ENCODE data around the gene PPL. TPM values are rescaled to one million over a fixed set of nuclear protein-coding genes. Genes with fewer than 3 reads are reported as not detected.
"Not testable (repeated sequence)": the region's sequence is repeated elsewhere in the genome, so short reads cannot be mapped to it uniquely, and the experiment has no call there.

PPL gene
- total RNA-seq, 1 donor = 27.1 TPM

DNA sequence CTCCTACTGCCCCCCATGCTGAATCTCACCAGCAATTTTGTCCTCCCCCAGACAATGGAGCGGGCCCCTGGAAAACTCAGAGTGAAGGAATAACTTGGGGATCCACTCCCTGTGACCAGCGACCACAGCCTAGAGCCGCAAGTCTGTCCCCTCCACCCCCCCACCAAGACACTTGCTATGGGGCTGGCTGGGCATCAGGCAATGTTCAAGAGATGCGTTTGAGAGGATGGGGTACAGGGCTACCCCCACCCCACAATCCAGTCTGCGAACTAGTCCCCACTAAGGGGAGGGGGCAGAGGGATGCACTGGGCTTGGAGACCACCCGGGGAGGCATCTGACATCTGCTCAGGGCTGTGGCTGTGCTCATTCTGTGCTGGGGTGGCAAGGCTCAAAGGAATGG, 2.4 kb downstream of the PPL start:
- Histone ChIP-seq H3K27me3 (ENCODE audit: insufficient read depth, low read length) (peaks cover 65% of the 10 kb centered on the region), H3K36me3 (ENCODE audit: insufficient read depth, low read length) (no peaks in the 10 kb centered on the region), H3K4me3 (ENCODE audit: insufficient read depth, low read length) (no peak overlapping the region), H3K79me2 (ENCODE audit: insufficient read depth, low read length) (no peaks in the 10 kb centered on the region), H2AFZ (ENCODE audit: low read length) (no peak overlapping the region), H3K27ac (ENCODE audit: low read depth, low read length) (no peak overlapping the region), H3K9me3 (ENCODE audit: low read depth, low read length) (no peaks in the 10 kb centered on the region), H4K20me1 (ENCODE audit: insufficient read depth, low read length) (no peaks in the 10 kb centered on the region), H3K4me1 (ENCODE audit: insufficient read depth, low read length) (peaks cover 18% of the 10 kb centered on the region), H3K4me2 (ENCODE audit: insufficient read depth, low read length) (no peak overlapping the region)
- peak; percentile 29 for DNase-seq (ENCODE audit: insufficient read length, low spot score, missing footprints)
- TF ChIP-seq, protein P1, sequence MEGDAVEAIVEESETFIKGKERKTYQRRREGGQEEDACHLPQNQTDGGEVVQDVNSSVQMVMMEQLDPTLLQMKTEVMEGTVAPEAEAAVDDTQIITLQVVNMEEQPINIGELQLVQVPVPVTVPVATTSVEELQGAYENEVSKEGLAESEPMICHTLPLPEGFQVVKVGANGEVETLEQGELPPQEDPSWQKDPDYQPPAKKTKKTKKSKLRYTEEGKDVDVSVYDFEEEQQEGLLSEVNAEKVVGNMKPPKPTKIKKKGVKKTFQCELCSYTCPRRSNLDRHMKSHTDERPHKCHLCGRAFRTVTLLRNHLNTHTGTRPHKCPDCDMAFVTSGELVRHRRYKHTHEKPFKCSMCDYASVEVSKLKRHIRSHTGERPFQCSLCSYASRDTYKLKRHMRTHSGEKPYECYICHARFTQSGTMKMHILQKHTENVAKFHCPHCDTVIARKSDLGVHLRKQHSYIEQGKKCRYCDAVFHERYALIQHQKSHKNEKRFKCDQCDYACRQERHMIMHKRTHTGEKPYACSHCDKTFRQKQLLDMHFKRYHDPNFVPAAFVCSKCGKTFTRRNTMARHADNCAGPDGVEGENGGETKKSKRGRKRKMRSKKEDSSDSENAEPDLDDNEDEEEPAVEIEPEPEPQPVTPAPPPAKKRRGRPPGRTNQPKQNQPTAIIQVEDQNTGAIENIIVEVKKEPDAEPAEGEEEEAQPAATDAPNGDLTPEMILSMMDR (IDR thresholded peaks at IDR 0.05; ENCODE audit: extremely low read depth, low read depth, low read length) = no peak

DNA sequence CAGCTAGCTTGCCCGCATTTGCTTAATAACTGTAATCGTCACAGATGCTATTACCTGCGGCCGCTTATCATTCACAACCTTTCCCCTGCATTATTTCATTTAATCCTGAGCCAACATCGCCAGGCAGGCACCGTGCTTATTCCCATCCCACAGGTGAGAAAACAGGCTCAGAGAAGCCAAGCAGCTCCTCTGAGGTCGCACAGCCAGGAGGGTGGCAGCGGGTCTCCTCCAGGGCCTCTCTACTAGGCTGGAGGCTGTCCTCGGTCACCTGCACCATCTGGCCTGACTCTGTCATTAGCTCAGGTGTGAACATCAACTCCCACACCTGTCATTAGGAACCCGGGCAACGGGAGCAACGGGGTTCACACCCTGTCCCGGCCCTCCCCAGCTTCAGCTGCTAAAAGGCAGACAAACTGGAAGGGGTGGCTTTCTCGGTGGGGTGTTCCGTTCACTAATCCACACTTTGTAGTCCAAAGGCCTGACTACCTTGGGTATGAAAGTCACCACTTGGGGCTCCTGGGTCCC, 3.0 kb downstream of the PPL start:
- Histone ChIP-seq H3K4me2 (ENCODE audit: insufficient read depth, low read length) (no peak overlapping the region), H3K9me3 (ENCODE audit: low read depth, low read length) (no peaks in the 10 kb centered on the region), H4K20me1 (ENCODE audit: insufficient read depth, low read length) (no peaks in the 10 kb centered on the region), H3K4me1 (ENCODE audit: insufficient read depth, low read length) (peaks cover 18% of the 10 kb centered on the region), H3K4me3 (ENCODE audit: insufficient read depth, low read length) (no peak overlapping the region), H3K36me3 (ENCODE audit: insufficient read depth, low read length) (no peaks in the 10 kb centered on the region), H3K79me2 (ENCODE audit: insufficient read depth, low read length) (no peaks in the 10 kb centered on the region), H2AFZ (ENCODE audit: low read length) (no peak overlapping the region), H3K27me3 (ENCODE audit: insufficient read depth, low read length) (peaks cover 65% of the 10 kb centered on the region), H3K27ac (ENCODE audit: low read depth, low read length) (no peak overlapping the region)
- TF ChIP-seq, protein P1 (IDR thresholded peaks at IDR 0.05; ENCODE audit: extremely low read depth, low read depth, low read length) = no peak
- DNase-seq (ENCODE audit: insufficient read length, low spot score, missing footprints) = no peak

DNA sequence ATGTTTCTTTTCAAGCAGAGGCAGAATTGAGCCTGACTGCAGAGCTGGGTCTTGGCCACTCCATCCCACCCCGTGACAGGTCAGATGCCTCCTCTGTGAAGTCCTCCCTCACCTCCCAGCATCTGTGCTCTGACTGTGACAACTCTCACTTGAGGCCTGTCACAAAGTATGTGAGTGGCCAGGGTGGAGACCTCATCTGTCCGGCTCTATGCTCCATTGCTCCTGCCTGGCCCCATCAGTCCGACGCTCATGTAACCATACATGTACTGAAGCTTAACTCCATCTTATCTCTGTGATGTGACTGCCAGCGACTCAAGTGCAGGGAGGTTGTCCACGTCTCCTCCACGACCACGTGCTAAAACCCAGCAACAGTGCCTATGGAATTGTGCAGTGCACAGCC, 3.5 kb downstream of the PPL start:
- H2AFZ ChIP-seq (ENCODE audit: low read length) = no peak overlapping the region
- no peak overlapping the region for H3K27ac ChIP-seq (ENCODE audit: low read depth, low read length)
- no peak overlapping the region for H3K4me2 ChIP-seq (ENCODE audit: insufficient read depth, low read length)
- H3K4me3 ChIP-seq (ENCODE audit: insufficient read depth, low read length) = no peak overlapping the region
- TF ChIP-seq, protein P1 (IDR thresholded peaks at IDR 0.05; ENCODE audit: extremely low read depth, low read depth, low read length) = no peak
- no peaks in the 10 kb centered on the region for H3K9me3 ChIP-seq (ENCODE audit: low read depth, low read length)
- peaks cover 18% of the 10 kb centered on the region for H3K4me1 ChIP-seq (ENCODE audit: insufficient read depth, low read length)
- DNase-seq (ENCODE audit: insufficient read length, low spot score, missing footprints) = no peak
- no peaks in the 10 kb centered on the region for H4K20me1 ChIP-seq (ENCODE audit: insufficient read depth, low read length)
- H3K27me3 ChIP-seq (ENCODE audit: insufficient read depth, low read length) = peaks cover 62% of the 10 kb centered on the region
- no peaks in the 10 kb centered on the region for H3K36me3 ChIP-seq (ENCODE audit: insufficient read depth, low read length)
- no peaks in the 10 kb centered on the region for H3K79me2 ChIP-seq (ENCODE audit: insufficient read depth, low read length)

DNA sequence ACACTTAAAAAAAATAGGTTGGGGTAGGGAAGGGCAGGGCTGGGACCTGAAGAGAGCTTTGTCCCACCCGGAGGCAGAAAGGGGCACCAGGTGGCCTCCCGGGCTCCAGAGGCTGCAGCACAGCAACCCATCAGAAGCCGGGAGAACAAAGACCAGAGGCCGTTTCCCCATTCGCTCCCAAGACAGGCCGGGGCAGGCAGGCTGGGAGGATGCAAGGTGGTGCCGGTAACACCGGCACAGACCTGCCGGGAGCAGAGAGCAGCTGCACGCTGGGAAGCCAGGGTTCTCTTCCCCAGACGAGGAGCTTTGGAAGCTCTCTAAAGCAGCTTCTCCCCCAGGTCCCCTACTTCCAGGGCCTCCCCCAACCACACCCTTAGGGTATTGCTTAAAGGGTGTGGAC, 5.6 kb downstream of the PPL start:
- no peak overlapping the region for H3K4me2 ChIP-seq (ENCODE audit: insufficient read depth, low read length)
- peaks cover 6% of the 10 kb centered on the region for H3K9me3 ChIP-seq (ENCODE audit: low read depth, low read length)
- TF ChIP-seq, protein P1 (IDR thresholded peaks at IDR 0.05; ENCODE audit: extremely low read depth, low read depth, low read length) = no peak

DNA sequence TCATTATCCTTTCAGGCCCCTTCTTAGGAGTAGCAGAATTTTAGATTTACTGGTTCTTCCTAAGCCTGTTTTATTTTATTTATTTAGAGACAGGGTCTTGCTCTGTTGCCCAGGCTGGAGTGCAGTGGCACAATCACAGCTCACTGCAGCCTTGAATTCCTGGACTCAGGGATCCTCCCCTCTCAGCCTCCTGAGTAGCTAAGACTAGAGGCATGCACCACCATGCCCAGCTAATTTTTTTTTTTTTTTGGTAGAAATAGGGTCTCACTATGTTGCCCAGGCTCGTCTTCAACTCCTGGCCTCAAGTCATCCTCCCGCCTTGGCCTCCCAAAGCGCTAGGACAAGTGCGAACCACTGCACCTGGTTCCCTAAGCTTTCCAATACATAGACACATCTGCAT, 7.3 kb downstream of the PPL start:
- H4K20me1 ChIP-seq (ENCODE audit: insufficient read depth, low read length); H3K4me1 ChIP-seq (ENCODE audit: insufficient read depth, low read length); H2AFZ ChIP-seq (ENCODE audit: low read length); H3K36me3 ChIP-seq (ENCODE audit: insufficient read depth, low read length); H3K4me2 ChIP-seq (ENCODE audit: insufficient read depth, low read length); H3K9me3 ChIP-seq (ENCODE audit: low read depth, low read length); H3K4me3 ChIP-seq (ENCODE audit: insufficient read depth, low read length); H3K27ac ChIP-seq (ENCODE audit: low read depth, low read length); H3K79me2 ChIP-seq (ENCODE audit: insufficient read depth, low read length): not testable (repeated sequence)
- peaks cover 31% of the 10 kb centered on the region for H3K27me3 ChIP-seq (ENCODE audit: insufficient read depth, low read length)
- DNase-seq (ENCODE audit: insufficient read length, low spot score, missing footprints) = peak; percentile 1

More for the DNA sequence above, 5.6 kb downstream of the PPL start:
- Histone ChIP-seq H2AFZ (ENCODE audit: low read length) (no peak overlapping the region), H3K4me3 (ENCODE audit: insufficient read depth, low read length) (no peak overlapping the region), H3K79me2 (ENCODE audit: insufficient read depth, low read length) (no peaks in the 10 kb centered on the region), H3K27me3 (ENCODE audit: insufficient read depth, low read length) (peaks cover 43% of the 10 kb centered on the region), H3K36me3 (ENCODE audit: insufficient read depth, low read length) (no peaks in the 10 kb centered on the region), H3K27ac (ENCODE audit: low read depth, low read length) (no peak overlapping the region), H3K4me1 (ENCODE audit: insufficient read depth, low read length) (peaks cover 13% of the 10 kb centered on the region), H4K20me1 (ENCODE audit: insufficient read depth, low read length) (no peaks in the 10 kb centered on the region)
- DNase-seq (ENCODE audit: insufficient read length, low spot score, missing footprints) = no peak
